Stimulated activated naive CD8-positive, alpha-beta T cell treated with anti-CD3 and anti-CD28 coated beads, Interleukin-15, Interleukin-2, amounts not matched to agents 100 U/mL and 50 U/mL, for 24 hours (primary cell): ENCODE measurements around the gene KLHL28.

ENCODE experiments used
- ATAC-seq: fragments of 150-1000 bp; cut with Tn5 transposase; one replicate; pipeline ENCODE4 v1.10.0; 2021
- DNase-seq: peaks from one replicate; pipeline ENCODE4 v3.0.0; 2021

KLHL28 gene

GRCh38 chr14:44960646-44961045 lies 1.1 kb downstream of the KLHL28 start:
- no peak for ATAC-seq
- no peak for DNase-seq

GRCh38 chr14:44960146-44960545 lies 1.6 kb downstream of the KLHL28 start:
- no peak for ATAC-seq
- DNase-seq: no peak

- ATAC-seq: no peak
These were observed 2.2 kb downstream of the KLHL28 start for GRCh38 chr14:44959538-44959937.

GRCh38 chr14:44956866-44957265 lies 4.9 kb downstream of the KLHL28 start:
- ATAC-seq (no peak), DNase-seq (no peak)

More at GRCh38 chr14:44959538-44959937, 2.2 kb downstream of the KLHL28 start:
- DNase-seq: no peak

- DNase-seq (no peak), ATAC-seq (no peak)
These were observed 6.2 kb downstream of the KLHL28 start for GRCh38 chr14:44955528-44955927.

GRCh38 chr14:44954750-44955149 lies 7.0 kb downstream of the KLHL28 start:
- DNase-seq: no peak
- no peak for ATAC-seq

GRCh38 chr14:44952391-44953110 lies 9.2 kb downstream of the KLHL28 start:
- DNase-seq (no peak), ATAC-seq (no peak)

GRCh38 chr14:44951051-44951450 lies 10.7 kb downstream of the KLHL28 start:
- DNase-seq (no peak), ATAC-seq (no peak)

GRCh38 chr14:44945264-44945663 lies 16.5 kb downstream of the KLHL28 start:
- ATAC-seq: no peak
- DNase-seq: no peak

- ATAC-seq (no peak), DNase-seq (no peak)
These were observed 17.6 kb downstream of the KLHL28 start for GRCh38 chr14:44944107-44944506.

GRCh38 chr14:44942436-44942835 lies 19.3 kb downstream of the KLHL28 start:
- ATAC-seq: no peak
- no peak for DNase-seq

GRCh38 chr14:44941591-44941990 lies 20.2 kb downstream of the KLHL28 start:
- DNase-seq (no peak), ATAC-seq (no peak)

GRCh38 chr14:44940944-44941343 lies 20.8 kb downstream of the KLHL28 start:
- DNase-seq: no peak
- no peak for ATAC-seq

- DNase-seq (no peak), ATAC-seq (no peak)
These were observed 21.5 kb downstream of the KLHL28 start for GRCh38 chr14:44940211-44940610.

GRCh38 chr14:44937547-44937946 lies 24.2 kb downstream of the KLHL28 start:
- ATAC-seq (no peak), DNase-seq (no peak)

GRCh38 chr14:44935155-44935554 lies 26.6 kb downstream of the KLHL28 start:
- DNase-seq (no peak), ATAC-seq (no peak)

- no peak for ATAC-seq
- no peak for DNase-seq
These were observed 33.0 kb downstream of the KLHL28 start for GRCh38 chr14:44928793-44929192.

- ATAC-seq (peak; percentile 40), DNase-seq (no peak)
These were observed 46.9 kb downstream of the KLHL28 start for GRCh38 chr14:44914849-44915248.

GRCh38 chr14:44912041-44912869 lies 49.5 kb downstream of the KLHL28 start:
- DNase-seq (no peak), ATAC-seq (no peak)

- ATAC-seq: no peak
These were observed 50.9 kb downstream of the KLHL28 start for GRCh38 chr14:44910821-44911220.

GRCh38 chr14:44901696-44902095 lies 60.1 kb downstream of the KLHL28 start:
- DNase-seq (no peak), ATAC-seq (no peak)

More at GRCh38 chr14:44910821-44911220, 50.9 kb downstream of the KLHL28 start:
- DNase-seq: no peak

- ATAC-seq (no peak), DNase-seq (no peak)
These were observed 63.2 kb downstream of the KLHL28 start for GRCh38 chr14:44898551-44898950.

- ATAC-seq (no peak), DNase-seq (no peak)
These were observed 63.9 kb downstream of the KLHL28 start for GRCh38 chr14:44897845-44898151.
